K562 (cell line): ENCODE measurements around the gene UTS2R. TPM values are rescaled to one million over a fixed set of nuclear protein-coding genes. Genes with fewer than 3 reads are reported as not detected.

ENCODE experiments used
- AFF4 ChIP-seq: sonication (generic); formaldehyde crosslinking; IDR thresholded peaks from 2 replicates; pipeline ENCODE4 v1.8.0; 2023; ENCODE audit warnings: mild to moderate bottlenecking, missing genetic modification reagents
- ELK1 ChIP-seq: sonication (generic); formaldehyde crosslinking; IDR thresholded peaks from 2 replicates; pipeline ENCODE4 v1.8.1; 2022; ENCODE audit warnings: missing genetic modification reagents
- EP300 ChIP-seq: IDR thresholded peaks from 2 replicates; pipeline ENCODE4 v1.6.1; 2012; ENCODE audit warnings: low read length, improper control_type of control experiment
- HCFC1 ChIP-seq: IDR thresholded peaks from 2 replicates; pipeline ENCODE4 v1.6.1; 2012; ENCODE audit warnings: low read depth, low read length, improper control_type of control experiment
- KDM1A ChIP-seq, 2 experiments: fragments of 450-650 bp; IDR thresholded peaks; 2 replicates each; pipeline ENCODE4 v1.6.1; 2016; ENCODE audit warnings: mild to moderate bottlenecking in 2 of 2
- KDM4B ChIP-seq, 2 experiments: fragments of 450-650 bp in 1 of 2; sonication (generic) in 1 of 2; IDR thresholded peaks; 2 replicates each; pipeline ENCODE4 v1.6.1; 2016 to 2017; ENCODE audit warnings: borderline replicate concordance in 2 of 2, antibody characterized with exemption in 1 of 2, low read depth in 1 of 2, mild to moderate bottlenecking in 1 of 2
- KLF13 ChIP-seq: fragments of 450-650 bp; IDR thresholded peaks from 2 replicates; pipeline ENCODE4 v1.6.1; 2016; ENCODE audit warnings: missing genetic modification characterization, low read depth, mild to moderate bottlenecking, missing compliant biosample characterization, moderate library complexity, borderline replicate concordance
- MECOM ChIP-seq: fragments of 250-450 bp; sonication (Bioruptor Pico); IDR thresholded peaks from 2 replicates; pipeline ENCODE4 v1.8.0; 2022; ENCODE audit warnings: inconsistent platforms
- MTA2 ChIP-seq: fragments of 450-650 bp; IDR thresholded peaks from 2 replicates; pipeline ENCODE4 v1.6.1; 2016; ENCODE audit warnings: low read depth
- PHB ChIP-seq: fragments of 250-450 bp; sonication (Bioruptor Pico); IDR thresholded peaks from 2 replicates; pipeline ENCODE4 v1.5.0; 2021
- RCOR1 ChIP-seq, 2 experiments: IDR thresholded peaks; 2 replicates each; pipeline ENCODE4 v1.6.1; 2012; ENCODE audit warnings: low read depth in 2 of 2, low read length in 2 of 2, borderline replicate concordance in 1 of 2, improper control_type of control experiment in 1 of 2
- SMARCA4 ChIP-seq: fragments of 450-650 bp; IDR thresholded peaks from 2 replicates; pipeline ENCODE4 v1.6.1; 2016
- SNRNP70 ChIP-seq: fragments of 200-400 bp; formaldehyde crosslinking; optimal IDR thresholded peaks from 2 replicates; pipeline ENCODE3; 2017; ENCODE audit warnings: low read depth, low read length
- SRSF9 ChIP-seq: fragments of 200-400 bp; formaldehyde crosslinking; IDR thresholded peaks from 2 replicates; pipeline ENCODE4 v1.6.1; 2017; ENCODE audit warnings: low read depth, low read length, borderline replicate concordance
- TAL1 ChIP-seq: fragments of 450-650 bp; IDR thresholded peaks from 2 replicates; pipeline ENCODE4 v1.6.1; 2016; ENCODE audit warnings: mild to moderate bottlenecking
- TFAP4 ChIP-seq: sonication (generic); formaldehyde crosslinking; IDR thresholded peaks from 2 replicates; pipeline ENCODE4 v1.8.0; 2022; ENCODE audit warnings: missing genetic modification reagents, mild to moderate bottlenecking, moderate library complexity, borderline replicate concordance
- ZEB2 ChIP-seq: fragments of 450-650 bp; IDR thresholded peaks from 2 replicates; pipeline ENCODE4 v1.6.1; 2016
- ZNF77 ChIP-seq: fragments of 250-450 bp; sonication (Bioruptor Pico); IDR thresholded peaks from 2 replicates; pipeline ENCODE4 v1.5.0; 2020
- polyA plus RNA-seq, 8 experiments: library from polyadenylated mRNA; depleted of rRNA in 4 of 8; stranded (reverse) in 5 of 8; unstranded in 3 of 8; fragments of >200 nt; fragmentation: Nextera tagmentation in 2 of 8; fragmentation: Illumina TruSeq in 1 of 8; extraction: Ambion mirVana in 2 of 8; extraction: Trizol in 1 of 8; gene quantifications; 2 replicates each; pipeline versions ENCODE4 v1.2.1 to v1.2.3, GENCODE V29; 2011 to 2014; ENCODE audit warnings: inconsistent platforms in 1 of 8, missing spikeins in 1 of 8
- total RNA-seq, 7 experiments: library from RNA; depleted of rRNA in 6 of 7; stranded (reverse); fragments of >200 nt in 6 of 7; fragmentation: Illumina TruSeq in 2 of 7; extraction: Trizol in 2 of 7; gene quantifications; 2 replicates each; pipeline versions ENCODE4 v1.2.1 to v1.2.3, GENCODE V29; 2011 to 2021; ENCODE audit warnings: low replicate concordance in 1 of 7
- TF ChIP-seq, protein P1 (sequence below): fragments of 250-450 bp; sonication (Bioruptor Pico); IDR thresholded peaks from 2 replicates; pipeline ENCODE4 v1.8.0; 2021; ENCODE audit warnings: moderate library complexity, mild to moderate bottlenecking, inconsistent platforms
- TF ChIP-seq, protein P2 (sequence below): sonication (generic); formaldehyde crosslinking; IDR thresholded peaks from 2 replicates; pipeline ENCODE4 v1.8.0; 2023; ENCODE audit warnings: mild to moderate bottlenecking, missing genetic modification reagents

UTS2R gene
- total and polyA plus RNA-seq, 9 of the 15 experiments (the other 6 are each of a cell fraction or from before 2014, with no cell fraction given), result 0.22 TPM; not detected in 8

- TF ChIP-seq TFAP4 (CRISPR knock-in tag) (peak; percentile 11; the same call in 1 of the 2 replicates), ZEB2 (0 out of 2 replicates have a peak, but pooled peaks have one; percentile 30), HCFC1 (no peak), AFF4 (CRISPR knock-in tag) (no peak), PHB (CRISPR knock-in tag) (no peak), SRSF9 (no peak), ZNF77 (CRISPR knock-in tag) (no peak), SMARCA4 (0 out of 2 replicates have a peak, but pooled peaks have one; percentile 19), KDM4B (IDR thresholded peaks at IDR 0.05; ENCODE audit: borderline replicate concordance in 2 of 2, low read depth in 1 of 2) (no peak), TAL1 (peak; percentile 69), EP300 (peak; percentile 18; the same call in 1 of the 2 replicates), SNRNP70 (no peak), ELK1 (CRISPR knock-in tag) (no peak), RCOR1 (IDR thresholded peaks at IDR 0.05; ENCODE audit: borderline replicate concordance in 1 of 2, low read depth in 2 of 2, low read length in 2 of 2) (no peak), MTA2 (peak; percentile 52; the same call in 1 of the 2 replicates), KDM1A (IDR thresholded peaks at IDR 0.05) (no peak), MECOM (CRISPR knock-in tag) (no peak), KLF13 (tag) (no peak)
- TF ChIP-seq, protein P1, sequence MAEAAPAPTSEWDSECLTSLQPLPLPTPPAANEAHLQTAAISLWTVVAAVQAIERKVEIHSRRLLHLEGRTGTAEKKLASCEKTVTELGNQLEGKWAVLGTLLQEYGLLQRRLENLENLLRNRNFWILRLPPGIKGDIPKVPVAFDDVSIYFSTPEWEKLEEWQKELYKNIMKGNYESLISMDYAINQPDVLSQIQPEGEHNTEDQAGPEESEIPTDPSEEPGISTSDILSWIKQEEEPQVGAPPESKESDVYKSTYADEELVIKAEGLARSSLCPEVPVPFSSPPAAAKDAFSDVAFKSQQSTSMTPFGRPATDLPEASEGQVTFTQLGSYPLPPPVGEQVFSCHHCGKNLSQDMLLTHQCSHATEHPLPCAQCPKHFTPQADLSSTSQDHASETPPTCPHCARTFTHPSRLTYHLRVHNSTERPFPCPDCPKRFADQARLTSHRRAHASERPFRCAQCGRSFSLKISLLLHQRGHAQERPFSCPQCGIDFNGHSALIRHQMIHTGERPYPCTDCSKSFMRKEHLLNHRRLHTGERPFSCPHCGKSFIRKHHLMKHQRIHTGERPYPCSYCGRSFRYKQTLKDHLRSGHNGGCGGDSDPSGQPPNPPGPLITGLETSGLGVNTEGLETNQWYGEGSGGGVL (CRISPR knock-in tag), result no peak
- TF ChIP-seq, protein P2, sequence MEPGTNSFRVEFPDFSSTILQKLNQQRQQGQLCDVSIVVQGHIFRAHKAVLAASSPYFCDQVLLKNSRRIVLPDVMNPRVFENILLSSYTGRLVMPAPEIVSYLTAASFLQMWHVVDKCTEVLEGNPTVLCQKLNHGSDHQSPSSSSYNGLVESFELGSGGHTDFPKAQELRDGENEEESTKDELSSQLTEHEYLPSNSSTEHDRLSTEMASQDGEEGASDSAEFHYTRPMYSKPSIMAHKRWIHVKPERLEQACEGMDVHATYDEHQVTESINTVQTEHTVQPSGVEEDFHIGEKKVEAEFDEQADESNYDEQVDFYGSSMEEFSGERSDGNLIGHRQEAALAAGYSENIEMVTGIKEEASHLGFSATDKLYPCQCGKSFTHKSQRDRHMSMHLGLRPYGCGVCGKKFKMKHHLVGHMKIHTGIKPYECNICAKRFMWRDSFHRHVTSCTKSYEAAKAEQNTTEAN (CRISPR knock-in tag), result no peak
Observed at GRCh38 chr17:82323514-82324234, 47.9 kb upstream of the UTS2R start (continued).
